ENCODE data around the gene SRSF9.
"Not testable (repeated sequence)": the region's sequence is repeated elsewhere in the genome, so short reads cannot be mapped to it uniquely, and the experiment has no call there.

The SRSF9 gene

DNA sequence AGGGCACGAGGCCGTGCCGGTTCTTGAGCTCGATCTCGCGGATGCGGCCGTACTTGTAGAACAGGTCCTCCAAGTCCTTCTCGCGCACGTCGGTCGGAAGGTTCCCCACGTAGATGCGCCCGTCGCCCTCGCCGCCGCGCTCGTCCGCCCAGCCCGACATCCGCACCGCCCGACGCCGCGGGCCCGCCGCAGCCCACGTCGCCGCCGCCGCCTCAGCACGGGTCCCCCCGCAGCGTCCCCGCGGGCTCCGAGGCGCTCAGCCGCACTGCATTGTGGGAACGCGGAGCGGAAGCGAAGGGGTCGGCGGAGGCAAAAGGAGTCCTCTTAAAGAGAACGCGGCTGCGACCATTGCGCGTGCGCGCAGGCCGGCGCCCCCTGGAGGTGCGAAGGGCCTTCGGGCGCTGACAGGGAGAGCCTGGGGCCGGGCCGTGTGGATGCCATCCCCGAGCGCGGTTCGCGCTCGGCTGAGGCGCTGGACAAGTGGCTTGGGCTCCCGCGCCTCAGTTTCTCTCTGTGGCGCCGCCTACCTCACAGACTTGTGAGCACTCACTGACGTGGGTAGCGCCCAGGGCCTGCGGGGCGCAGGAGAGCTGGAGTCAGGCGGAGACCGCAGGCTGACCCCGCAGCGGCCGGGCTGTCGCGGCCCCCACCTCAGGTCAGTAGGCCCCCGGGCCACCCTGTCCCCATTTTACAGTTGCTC, at the start of gene SRSF9:
SRSF9 (minus strand) TSS at position 299 of the 700 bp plus-strand sequence; CDS start at position 160, 139 bp downstream.
- peak; percentile 74 for DNase-seq

- not testable (repeated sequence) for DNase-seq
Measured at GRCh38 chr12:120519324-120519723, 49.8 kb upstream of the SRSF9 start.

GRCh38 chr12:120515496-120515895, 45.9 kb upstream of the SRSF9 start:
- DNase-seq: no peak

- no peak for DNase-seq
Measured at GRCh38 chr12:120514002-120514401, 44.5 kb upstream of the SRSF9 start.

GRCh38 chr12:120508537-120508936, 39.0 kb upstream of the SRSF9 start:
- DNase-seq: no peak

DNA sequence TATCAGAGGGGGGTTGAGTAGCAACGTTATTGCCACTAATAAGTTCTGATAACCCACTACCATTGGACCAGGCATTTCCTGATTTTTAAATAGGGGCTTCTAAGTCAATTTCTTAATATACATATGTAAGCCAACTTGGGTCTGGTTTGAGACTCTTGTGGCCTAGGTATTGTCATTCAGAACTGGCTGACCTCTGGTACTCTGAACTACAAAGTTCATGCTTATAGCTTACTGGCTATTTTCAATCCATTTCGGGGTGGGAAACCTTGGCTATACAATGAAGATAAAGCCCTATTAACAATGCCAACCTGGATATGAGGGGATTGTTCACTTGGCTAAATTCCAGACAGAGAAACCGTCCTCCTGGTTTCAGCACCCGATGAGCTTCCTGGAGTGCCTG, 35.0 kb upstream of the SRSF9 start:
- DNase-seq: no peak

GRCh38 chr12:120500581-120500980, 31.0 kb upstream of the SRSF9 start:
- no peak for DNase-seq

DNA sequence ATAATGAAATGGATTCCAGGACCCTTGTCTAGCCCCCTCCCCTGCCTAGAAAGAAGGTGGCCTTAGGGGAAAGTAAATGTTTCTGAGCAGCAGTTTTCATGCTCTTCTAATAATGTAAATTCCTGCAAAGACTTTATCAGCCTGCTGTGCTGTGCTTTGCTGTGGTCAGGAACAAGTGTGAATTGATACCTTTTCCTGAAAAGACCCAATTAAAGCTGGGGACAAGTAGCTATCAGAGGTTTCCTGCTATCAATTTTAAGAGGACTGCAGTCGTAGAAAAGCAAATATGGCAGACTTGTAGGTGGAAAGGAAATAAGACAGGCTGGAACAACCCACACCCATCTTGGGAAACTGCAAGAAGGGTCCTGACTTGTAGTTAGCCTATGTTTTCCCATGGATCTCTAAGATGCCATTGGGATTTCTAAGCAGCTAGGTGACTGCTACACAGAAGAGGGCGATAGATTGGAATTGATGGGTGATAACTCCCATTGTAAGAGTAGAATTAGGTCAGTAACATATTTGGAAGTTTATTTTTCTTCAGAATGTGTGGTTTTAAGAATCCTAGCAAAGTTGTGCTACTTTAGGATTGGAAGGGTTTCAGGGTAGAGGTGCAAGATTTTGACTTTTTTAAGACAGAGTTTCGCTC, 29.4 kb upstream of the SRSF9 start:
- DNase-seq: no peak

DNA sequence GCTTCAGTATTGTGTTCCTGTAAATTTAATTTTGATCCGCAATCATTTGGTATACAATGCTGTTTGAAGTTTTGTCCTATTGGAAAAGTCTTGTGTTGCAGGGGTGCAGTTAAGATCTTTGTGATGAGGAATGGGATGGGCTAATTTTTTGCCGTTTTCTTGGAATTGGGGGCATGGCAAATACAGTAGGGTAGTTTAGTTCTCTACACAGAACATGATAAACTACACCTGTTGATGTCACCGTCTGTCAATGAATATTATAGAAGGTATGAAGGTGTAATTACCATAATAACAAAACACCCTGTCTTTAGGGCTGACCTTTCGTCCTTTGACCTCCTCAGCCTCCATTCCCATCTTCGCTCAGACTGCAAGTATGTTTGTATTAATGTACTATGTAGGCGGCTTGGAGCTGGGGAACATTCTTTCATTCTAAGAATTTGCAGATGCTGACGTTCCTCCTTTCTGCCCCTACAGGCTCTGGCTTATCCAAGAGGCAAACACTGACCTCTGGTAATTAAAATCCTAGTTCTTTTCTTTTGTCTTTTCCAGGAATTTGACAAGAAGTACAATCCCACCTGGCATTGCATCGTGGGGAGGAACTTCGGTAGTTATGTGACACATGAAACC, 28.1 kb upstream of the SRSF9 start:
- DNase-seq: no peak

DNA sequence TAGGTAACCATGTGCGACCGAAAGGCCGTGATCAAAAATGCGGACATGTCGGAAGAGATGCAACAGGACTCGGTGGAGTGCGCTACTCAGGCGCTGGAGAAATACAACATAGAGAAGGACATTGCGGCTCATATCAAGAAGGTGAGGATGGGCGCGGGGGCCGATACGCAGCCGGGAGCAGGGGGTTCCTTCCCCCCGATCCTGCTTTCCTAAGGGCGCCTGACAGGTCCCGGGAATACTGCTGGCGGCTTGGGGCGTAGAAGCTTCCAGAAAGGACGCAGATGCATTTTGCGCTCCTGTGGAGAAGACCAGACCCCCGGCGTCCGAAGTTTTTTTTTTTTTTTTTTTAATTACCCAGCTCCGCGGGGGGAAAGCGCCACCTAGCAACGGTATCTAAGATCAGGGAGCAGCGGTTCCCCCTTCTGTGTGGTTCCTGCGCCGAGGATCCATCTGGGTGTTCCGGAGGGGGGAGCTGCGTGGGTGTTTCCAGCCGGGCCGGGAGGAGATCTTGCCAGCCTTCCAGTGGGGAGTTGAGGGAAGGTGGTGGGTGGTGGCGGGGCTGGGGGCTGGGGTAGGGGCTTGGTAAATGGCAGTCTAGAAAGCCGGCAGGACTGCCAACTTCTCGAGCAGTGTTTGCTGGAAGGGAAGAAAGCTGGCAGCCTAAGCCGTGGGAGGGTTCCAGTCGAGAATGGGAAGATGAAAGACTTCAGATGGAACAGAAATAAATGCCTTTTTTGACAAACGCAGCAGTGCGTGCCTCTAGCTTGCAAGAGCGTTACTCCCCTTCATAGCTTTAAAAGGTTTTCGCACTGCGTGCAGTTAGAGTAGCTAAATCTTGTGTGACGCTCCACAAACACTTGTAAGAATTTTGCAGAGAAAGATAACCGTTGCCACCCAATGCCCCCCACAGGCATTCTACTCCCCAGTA, 27.1 kb upstream of the SRSF9 start:
- DNase-seq: no peak

DNA sequence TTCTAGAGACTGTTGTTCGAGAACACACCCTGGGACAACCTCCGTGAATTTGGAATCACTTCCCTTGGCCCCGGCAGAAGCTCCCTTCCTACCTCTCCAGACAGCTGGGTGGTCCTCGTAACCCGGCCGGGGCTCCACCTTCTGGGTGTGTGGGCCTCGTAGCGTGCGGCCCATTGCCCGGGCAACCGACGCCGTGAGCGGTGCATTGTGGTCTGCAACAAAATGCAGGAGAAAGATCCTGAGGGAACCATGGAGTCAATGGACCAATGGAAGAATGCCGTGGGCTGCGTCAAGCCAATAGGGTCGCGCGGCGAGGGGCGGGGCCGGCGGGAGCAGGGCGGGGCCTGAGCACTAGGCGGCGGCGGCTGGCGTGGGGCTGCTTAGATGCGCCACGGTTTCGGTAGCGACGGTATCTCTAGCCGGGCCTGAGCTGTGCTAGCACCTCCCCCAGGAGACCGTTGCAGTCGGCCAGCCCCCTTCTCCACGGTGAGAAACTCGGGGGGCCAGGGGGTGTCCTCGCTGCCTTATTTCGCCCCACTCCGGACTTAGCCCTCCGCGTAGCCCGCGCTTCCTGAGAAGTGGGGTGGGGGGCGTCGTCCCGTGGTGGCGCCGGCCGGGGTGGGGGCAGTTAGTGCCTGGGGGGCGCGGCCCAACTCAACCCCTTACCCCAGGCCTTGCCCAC, 26.3 kb upstream of the SRSF9 start, which contains the start of gene DYNLL1:
DYNLL1 (plus strand) TSS at position 383 of the 682 bp plus-strand sequence. CDS start 309 bp downstream, outside the sequence.
- peak; percentile 58 for DNase-seq

- no peak for DNase-seq
Measured at GRCh38 chr12:120495186-120495730, 25.7 kb upstream of the SRSF9 start.

GRCh38 chr12:120490833-120491512, 21.4 kb upstream of the SRSF9 start:
- no peak for DNase-seq

DNA sequence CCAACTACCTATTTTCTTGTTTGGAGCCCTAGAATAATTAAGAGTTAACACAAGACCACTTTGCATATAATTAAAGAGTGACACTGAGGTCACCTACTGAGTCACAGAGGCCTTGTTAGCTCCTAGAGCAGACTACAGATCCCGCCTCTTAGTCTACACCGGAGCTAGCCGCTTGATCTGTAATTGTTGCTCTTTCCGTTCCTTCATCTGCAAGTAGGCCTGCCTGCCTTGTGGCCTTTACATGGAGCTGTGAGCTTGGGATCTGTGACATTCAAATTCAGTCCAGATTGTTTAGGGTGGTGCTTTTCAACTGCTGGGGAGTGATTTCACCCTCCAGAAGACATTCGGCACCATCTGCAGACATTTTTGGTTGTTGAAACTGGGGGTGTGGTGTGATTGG, 20.8 kb upstream of the SRSF9 start:
- DNase-seq: no peak

DNA sequence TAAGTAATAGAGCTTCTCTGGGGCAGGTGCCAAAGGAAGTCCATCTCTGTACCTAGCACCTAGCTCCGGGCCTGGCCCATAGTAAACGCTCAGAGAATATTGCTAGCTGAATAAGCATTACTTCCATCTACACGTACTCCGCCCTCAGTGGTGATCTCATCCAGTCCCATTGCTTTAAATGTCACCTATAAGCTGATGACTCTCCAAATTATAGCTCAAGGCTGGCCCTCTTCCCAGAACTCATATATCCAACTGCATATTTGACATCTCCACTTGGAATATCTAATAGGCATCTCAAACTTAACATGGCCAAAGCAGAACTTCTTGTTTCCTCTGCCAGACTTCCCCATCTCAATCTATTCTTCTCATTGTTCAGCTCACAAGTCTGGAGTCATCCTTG, 19.5 kb upstream of the SRSF9 start:
- no peak for DNase-seq

DNA sequence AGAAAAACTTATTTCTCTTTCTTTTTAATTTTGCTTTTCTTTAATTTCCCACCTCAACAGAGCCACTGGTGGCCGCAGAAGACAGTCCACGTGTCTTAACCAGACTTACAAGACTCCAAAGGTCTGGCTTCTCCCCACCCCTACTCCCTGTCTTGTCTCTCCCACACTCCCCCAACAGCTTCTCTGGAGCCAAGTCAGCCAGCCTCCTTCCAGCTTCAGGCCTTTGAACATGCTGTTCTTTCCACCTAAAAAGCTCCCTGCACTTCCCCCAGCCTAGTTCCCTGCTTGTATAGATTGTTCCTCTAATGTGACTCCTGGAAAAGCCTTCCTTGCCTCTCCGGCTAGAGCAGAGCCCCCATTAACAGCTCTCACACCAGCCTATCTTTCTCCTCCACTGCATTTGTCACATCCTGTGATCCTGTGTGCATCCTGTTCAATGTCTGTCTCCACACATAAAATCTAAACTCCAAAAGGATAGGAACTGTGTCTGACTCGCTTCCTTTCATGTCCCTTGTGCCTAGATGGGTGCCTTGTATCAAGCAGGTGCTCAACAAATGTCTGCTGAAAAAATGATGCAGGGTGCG, 18.6 kb upstream of the SRSF9 start:
- no peak for DNase-seq

DNA sequence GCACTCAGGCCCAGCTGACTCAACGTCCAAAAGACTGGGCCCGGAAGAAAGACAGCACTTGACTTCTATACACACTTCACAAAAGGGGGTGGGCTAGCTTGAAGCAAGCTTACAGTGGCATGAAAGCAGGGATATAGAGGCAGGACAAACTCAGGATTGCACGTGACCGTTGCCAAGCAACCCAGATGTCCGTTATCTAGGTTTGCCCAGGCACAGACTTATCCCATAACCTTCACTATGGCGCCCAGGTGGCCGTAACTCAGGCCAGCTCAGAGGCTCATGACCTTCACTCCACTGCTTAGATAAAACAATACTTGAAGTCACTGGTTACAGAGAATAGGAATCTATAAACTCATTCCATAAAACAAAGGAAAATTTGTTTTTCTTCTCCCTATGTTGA, 18.0 kb upstream of the SRSF9 start:
- not testable (repeated sequence) for DNase-seq

GRCh38 chr12:120485961-120486881, 16.7 kb upstream of the SRSF9 start:
- no peak for DNase-seq

- peak; percentile 4 for DNase-seq
Measured at GRCh38 chr12:120483621-120484020, 14.1 kb upstream of the SRSF9 start.
